ENCODE data around the gene NTM. TPM values are rescaled to one million over a fixed set of nuclear protein-coding genes. Genes with fewer than 3 reads are reported as not detected.

The NTM gene
- total and polyA plus RNA-seq, 12 donors = 0.43 to 3.0 (median 1.3) TPM

DNA sequence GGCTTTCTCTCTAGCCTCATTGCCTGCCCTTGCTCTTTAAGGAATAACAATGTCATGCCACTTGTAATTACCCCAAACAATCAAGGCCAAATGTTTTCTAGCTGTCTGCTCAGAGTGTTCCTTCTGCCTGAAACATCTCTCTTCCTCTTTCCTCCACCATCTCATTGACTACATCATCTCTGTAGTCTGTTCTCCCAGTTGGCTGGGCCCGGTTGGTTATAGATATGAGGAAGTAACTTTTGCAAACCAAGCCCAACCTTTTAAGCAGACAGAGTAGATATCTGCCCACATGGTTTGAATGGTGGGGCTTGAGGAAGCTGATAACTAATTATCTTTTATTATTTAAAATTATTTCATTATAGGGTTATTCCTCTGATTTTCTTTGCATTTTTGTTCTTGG lies 104.5 kb downstream of the NTM start:
- 55 to 60% methylated on average over 1 of the region's 1 CpG for WGBS, 2 donors
- no peaks in the 10 kb centered on the region for H3K4me1 ChIP-seq
- intact Hi-C loops (cut with DNase I) = loop anchor here in 1 of 10 donors (5.0 kb wide), 1 partner anchor 1063 kb away; no protein-coding TSS in a partner anchor
- no peak for DNase-seq
- peaks cover 0 to 68% (median 15%) of the 10 kb centered on the region in 7 donors for H3K27me3 ChIP-seq
- no peak overlapping the region for H3K4me3 ChIP-seq
- no peaks in the 10 kb centered on the region for H3K9me3 ChIP-seq
- no peaks in the 10 kb centered on the region for H3K36me3 ChIP-seq
- no peak for TF ChIP-seq CTCF (IDR thresholded peaks at IDR 0.05)
- no peak overlapping the region for H3K27ac ChIP-seq
- ATAC-seq = no peak

GRCh38 chr11:131476266-131476665 lies 105.9 kb downstream of the NTM start:
- peaks cover 0 to 57% (median 10%) of the 10 kb centered on the region in 7 donors for H3K27me3 ChIP-seq
- H3K4me3 ChIP-seq = no peak overlapping the region
- ATAC-seq (no peak), DNase-seq (no peak)
- no peaks in the 10 kb centered on the region for H3K9me3 ChIP-seq
- H3K36me3 ChIP-seq = no peaks in the 10 kb centered on the region
- intact Hi-C loops (cut with DNase I) = no loop called here
- H3K27ac ChIP-seq = no peak overlapping the region
- no peak for TF ChIP-seq CTCF (IDR thresholded peaks at IDR 0.05)
- WGBS, 2 donors = 62% methylated on average over 2 of the region's 2 CpGs
- H3K4me1 ChIP-seq = no peaks in the 10 kb centered on the region

DNA sequence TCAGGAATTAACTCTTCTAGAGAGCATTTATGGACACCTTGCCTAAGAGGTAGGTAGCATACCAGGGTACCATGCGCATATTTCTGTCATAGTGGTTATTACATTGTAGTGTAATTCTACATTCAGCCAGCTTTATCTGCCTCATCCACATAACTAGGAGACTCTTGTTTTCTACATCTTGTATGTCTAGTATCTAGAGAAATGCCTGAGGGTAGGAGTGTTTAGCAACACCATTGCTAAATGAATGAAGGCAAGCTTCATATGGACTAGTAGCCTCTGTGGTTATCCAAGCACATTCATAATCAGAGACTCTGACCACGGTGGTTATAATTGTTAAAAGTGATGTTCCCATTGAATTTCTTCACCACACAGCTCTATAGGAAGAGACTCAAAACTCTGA lies 107.9 kb downstream of the NTM start:
- 90 to 94% methylated on average over 2 of the region's 2 CpGs for WGBS, 2 donors
- ATAC-seq (no peak), DNase-seq (no peak)
- no peak for TF ChIP-seq CTCF (IDR thresholded peaks at IDR 0.05)
- H3K36me3 ChIP-seq = no peaks in the 10 kb centered on the region
- intact Hi-C loops (cut with DNase I) = no loop called here
- H3K4me3 ChIP-seq = no peak overlapping the region
- H3K27me3 ChIP-seq = peaks cover 0 to 37% (median 2%) of the 10 kb centered on the region in 7 donors
- H3K4me1 ChIP-seq = no peaks in the 10 kb centered on the region
- H3K27ac ChIP-seq = no peak overlapping the region
- H3K9me3 ChIP-seq = no peaks in the 10 kb centered on the region

DNA sequence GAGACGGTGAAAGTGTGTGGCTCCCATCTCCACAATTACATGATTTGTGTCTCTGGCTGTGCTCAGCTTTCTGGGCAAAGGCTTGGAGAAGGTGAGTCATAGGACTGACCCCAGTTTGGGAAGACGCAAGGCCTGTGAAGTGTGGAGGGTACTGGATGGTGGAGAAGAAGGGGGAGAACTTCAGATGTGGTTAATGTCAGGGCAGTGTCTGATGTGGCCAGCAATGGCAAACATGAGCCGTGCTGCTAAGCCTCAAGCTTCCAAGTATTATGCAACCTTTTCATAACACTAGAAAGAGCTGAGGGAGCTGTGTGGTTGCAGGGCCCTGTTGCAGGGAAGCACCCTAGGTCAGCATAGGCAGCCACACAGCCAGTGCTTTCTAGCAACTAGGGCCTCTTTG lies 110.9 kb downstream of the NTM start:
- no peaks in the 10 kb centered on the region for H3K4me1 ChIP-seq
- no peaks in the 10 kb centered on the region for H3K9me3 ChIP-seq
- 79 to 90% methylated on average over 3 of the region's 3 CpGs for WGBS, 2 donors
- H3K27me3 ChIP-seq = peaks cover 0 to 18% (median 0%) of the 10 kb centered on the region in 7 donors
- no peaks in the 10 kb centered on the region for H3K36me3 ChIP-seq
- no peak overlapping the region for H3K27ac ChIP-seq
- intact Hi-C loops (cut with DNase I) = no loop called here
- TF ChIP-seq CTCF (IDR thresholded peaks at IDR 0.05) = no peak
- DNase-seq (no peak), ATAC-seq (peak in 1 of 8 donors; percentile 77)
- no peak overlapping the region for H3K4me3 ChIP-seq
